ENCODE measurements around the gene DEF6. TPM values are rescaled to one million over a fixed set of nuclear protein-coding genes. Genes with fewer than 3 reads are reported as not detected.

Gene DEF6
- total and polyA plus RNA-seq, 2 of the 13 experiments (the other 11 are each of a cell fraction or from before 2014, with no cell fraction given) = 5.2 to 10.0 TPM

GRCh38 chr6:35360349-35361138, 62.9 kb downstream of the DEF6 start (continued):
- TF ChIP-seq DZIP1 (CRISPR knock-in tag; IDR thresholded peaks at IDR 0.05) (no peak), PHF5A (CRISPR knock-in tag; IDR thresholded peaks at IDR 0.05; ENCODE audit: low read depth, unreplicated experiment) (peak; percentile 94), ZNF839 (CRISPR knock-in tag; IDR thresholded peaks at IDR 0.05; ENCODE audit: borderline replicate concordance) (no peak), ZMAT3 (CRISPR knock-in tag; conservative IDR thresholded peaks at IDR 0.05) (no peak), ZSCAN29 (CRISPR knock-in tag; conservative IDR thresholded peaks at IDR 0.05) (peak; percentile 84; the same call in 1 of the 2 replicates), ZNF703 (CRISPR knock-in tag; IDR thresholded peaks at IDR 0.05; ENCODE audit: borderline replicate concordance) (no peak), LBX2 (CRISPR knock-in tag; IDR thresholded peaks at IDR 0.05; ENCODE audit: borderline replicate concordance) (no peak), CBX5 (CRISPR knock-in tag; IDR thresholded peaks at IDR 0.05; ENCODE audit: borderline replicate concordance) (peak; percentile 96), ZNF546 (CRISPR knock-in tag; conservative IDR thresholded peaks at IDR 0.05) (no peak), MXD4 (CRISPR knock-in tag; IDR thresholded peaks at IDR 0.05) (peak; percentile 81), SALL2 (CRISPR knock-in tag; IDR thresholded peaks at IDR 0.05) (peak; percentile 77; the same call in 1 of the 2 replicates), ZNF33A (CRISPR knock-in tag; IDR thresholded peaks at IDR 0.05; ENCODE audit: borderline replicate concordance) (no peak), NFAT5 (CRISPR knock-in tag; IDR thresholded peaks at IDR 0.05) (no peak), GATAD1 (CRISPR knock-in tag; IDR thresholded peaks at IDR 0.05) (peak; percentile 68), PAWR (CRISPR knock-in tag; IDR thresholded peaks at IDR 0.05; ENCODE audit: borderline replicate concordance) (0 out of 2 replicates have a peak, but pooled peaks have one; percentile 60), ATM (IDR thresholded peaks at IDR 0.05; ENCODE audit: borderline replicate concordance) (peak; percentile 91; the same call in 1 of the 2 replicates), ZNF761 (CRISPR knock-in tag; conservative IDR thresholded peaks at IDR 0.05) (peak; percentile 91)

All from HepG2 (cell line).